NCI-H2196 (cell line): ENCODE data around the gene NPSR1.
"Not testable (repeated sequence)": the region's sequence is repeated elsewhere in the genome, so short reads cannot be mapped to it uniquely, and the experiment has no call there.

ENCODE experiments used
- DNase-seq: peaks from one replicate; lab custom pipeline; 2025; ENCODE audit not compliant: unreplicated experiment; lab: John Stamatoyannopoulos, UW

The NPSR1 gene

GRCh38 chr7:34867341-34867740, 209.3 kb downstream of the NPSR1 start:
- not testable (repeated sequence) for DNase-seq

DNA sequence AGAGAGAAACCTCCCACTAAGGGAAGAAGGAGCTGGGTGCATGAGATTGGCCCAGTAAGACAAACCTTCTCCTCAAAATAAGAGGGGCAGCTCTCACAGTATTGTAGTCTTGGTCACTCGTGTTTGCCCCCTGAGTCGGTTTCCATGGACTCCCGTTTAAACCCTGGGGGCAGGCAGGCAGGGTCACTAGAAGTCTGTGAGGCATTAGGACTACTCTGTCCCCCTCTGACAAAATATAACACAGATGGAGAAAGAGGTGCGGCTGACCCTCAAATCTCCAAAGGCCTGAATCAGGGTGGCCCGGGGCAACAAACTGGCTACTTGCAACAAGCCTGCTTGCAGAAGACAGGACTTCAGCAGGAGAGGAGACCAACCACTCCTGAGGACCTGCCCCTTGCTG, 210.6 kb downstream of the NPSR1 start:
- DNase-seq, result not testable (repeated sequence)

GRCh38 chr7:34869057-34869456, 211.0 kb downstream of the NPSR1 start:
- no peak for DNase-seq

DNA sequence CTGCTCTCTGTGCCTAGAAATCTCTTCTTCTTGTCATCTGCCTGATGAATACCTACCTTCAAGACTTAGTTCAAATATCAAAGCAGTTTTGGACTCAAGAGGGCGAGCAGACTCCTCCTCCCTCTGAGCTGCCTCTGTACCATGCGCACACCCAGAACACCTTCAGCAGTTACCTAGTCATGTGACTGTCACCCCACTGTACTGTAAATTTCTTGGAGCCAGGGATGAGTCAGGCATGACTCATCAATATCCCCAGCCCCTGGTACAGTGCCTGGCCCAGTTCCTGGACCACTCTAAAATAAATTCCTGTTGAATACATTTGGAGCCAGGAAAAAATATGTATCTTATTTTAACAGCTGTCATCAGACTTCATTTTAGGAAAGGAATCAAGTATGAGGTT, 212.0 kb downstream of the NPSR1 start:
- DNase-seq, result not testable (repeated sequence)

DNA sequence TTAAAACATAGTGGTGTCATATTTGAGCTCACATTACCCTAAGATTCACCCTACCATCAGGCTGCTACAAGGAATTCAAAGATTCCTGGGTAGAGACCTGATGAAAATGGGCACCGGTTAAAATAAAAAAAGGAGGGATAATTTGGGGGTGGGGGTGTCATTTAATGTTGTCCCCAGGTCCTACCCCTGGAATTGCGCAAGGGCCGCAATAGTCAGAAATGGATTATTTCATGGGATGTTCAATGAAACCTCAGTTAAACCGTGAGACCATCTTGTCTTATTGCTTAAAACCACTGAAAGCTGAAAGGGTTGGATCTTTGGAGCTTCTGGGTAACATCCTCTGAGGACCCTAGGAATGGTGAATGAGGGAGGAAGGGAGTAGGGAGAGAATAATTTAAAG, 216.3 kb downstream of the NPSR1 start:
- not testable (repeated sequence) for DNase-seq

- no peak for DNase-seq
Measured at GRCh38 chr7:34875481-34875880, 217.5 kb downstream of the NPSR1 start.

GRCh38 chr7:34878944-34879735, 221.1 kb downstream of the NPSR1 start:
- DNase-seq, result not testable (repeated sequence)

- no peak for DNase-seq
Measured at GRCh38 chr7:34879871-34880270, 221.9 kb downstream of the NPSR1 start.

DNA sequence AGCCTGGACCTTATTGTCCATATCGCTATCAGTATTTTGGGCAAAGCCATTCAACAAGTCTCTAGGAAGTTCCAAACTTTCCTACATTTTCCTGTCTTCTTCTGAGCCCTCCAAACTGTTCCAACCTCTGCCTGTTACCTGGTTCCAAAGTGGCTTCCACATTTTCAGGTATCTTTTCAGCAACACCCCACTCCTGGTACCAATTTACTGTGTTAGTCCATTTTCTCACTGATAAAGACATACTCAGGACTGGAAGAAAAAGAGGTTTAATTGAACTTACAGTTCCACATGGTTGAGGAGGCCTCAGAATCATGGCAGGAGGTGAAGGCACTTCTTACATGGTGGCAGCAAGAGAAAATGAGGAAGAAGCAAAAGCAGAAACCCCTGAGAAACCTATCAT, 225.8 kb downstream of the NPSR1 start:
- DNase-seq, result not testable (repeated sequence)

- no peak for DNase-seq
Measured at GRCh38 chr7:34886856-34887255, 228.8 kb downstream of the NPSR1 start.

- no peak for DNase-seq
Measured at GRCh38 chr7:34889951-34890350, 231.9 kb downstream of the NPSR1 start.

GRCh38 chr7:34895202-34895601, 237.2 kb downstream of the NPSR1 start:
- no peak for DNase-seq
